GM23248 (cell line): ENCODE measurements around the gene CDIP1. TPM values are rescaled to one million over a fixed set of nuclear protein-coding genes. Genes with fewer than 3 reads are reported as not detected.
A peak's percentile ranks its signal among the peaks of the same experiment; 100 is the strongest.

Experiments used
- DNase-seq: peaks from one replicate; pipeline ENCODE4 v3.0.0-alpha.2; 2015
- H2AFZ ChIP-seq: fragments of 200-600 bp; sonication (generic); 2 replicates; pipeline ENCODE4 v1.6.1; 2016; ENCODE audit warnings: antibody characterized with exemption
- H3F3A ChIP-seq: fragments of 200-600 bp; sonication (generic); 2 replicates; pipeline ENCODE4 v1.6.1; 2016; ENCODE audit warnings: mild to moderate bottlenecking, antibody characterized with exemption, mixed run types; ENCODE audit not compliant: insufficient read depth
- H3K27ac ChIP-seq: fragments of 200-600 bp; sonication (generic); 2 replicates; pipeline ENCODE4 v1.5.1; 2016; ENCODE audit warnings: mild to moderate bottlenecking
- H3K27me3 ChIP-seq: fragments of 200-600 bp; sonication (generic); replicated peaks from 2 replicates; pipeline ENCODE4 v1.6.1; 2016; ENCODE audit warnings: mild to moderate bottlenecking; ENCODE audit not compliant: insufficient read depth
- H3K36me3 ChIP-seq: fragments of 200-600 bp; sonication (generic); 2 replicates; pipeline ENCODE4 v1.6.1; 2016; ENCODE audit warnings: low read depth, mild to moderate bottlenecking
- H3K4me1 ChIP-seq: fragments of 200-600 bp; sonication (generic); 2 replicates; pipeline ENCODE4 v1.6.1; 2016; ENCODE audit warnings: mild to moderate bottlenecking; ENCODE audit not compliant: insufficient read depth
- H3K4me2 ChIP-seq: fragments of 200-600 bp; sonication (generic); one replicate; pipeline ENCODE4 v1.6.1; 2016; ENCODE audit warnings: mild to moderate bottlenecking; ENCODE audit not compliant: unreplicated experiment
- H3K4me3 ChIP-seq: fragments of 200-600 bp; sonication (generic); 2 replicates; pipeline ENCODE4 v1.5.1; 2016; ENCODE audit warnings: mild to moderate bottlenecking
- H3K79me2 ChIP-seq: fragments of 200-600 bp; sonication (generic); 2 replicates; pipeline ENCODE4 v1.6.1; 2016; ENCODE audit warnings: mild to moderate bottlenecking; ENCODE audit not compliant: insufficient read depth
- H3K9ac ChIP-seq: fragments of 200-600 bp; sonication (generic); 2 replicates; pipeline ENCODE4 v1.6.1; 2016; ENCODE audit warnings: mild to moderate bottlenecking
- H3K9me2 ChIP-seq: fragments of 200-600 bp; sonication (generic); 2 replicates; pipeline ENCODE4 v1.6.1; 2016; ENCODE audit warnings: mixed run types, mild to moderate bottlenecking, moderate library complexity; ENCODE audit not compliant: insufficient read depth
- H3K9me3 ChIP-seq: fragments of 200-600 bp; sonication (generic); one replicate; pipeline ENCODE4 v1.6.1; 2017; ENCODE audit warnings: low read depth
- H4K20me1 ChIP-seq: fragments of 200-600 bp; sonication (generic); 2 replicates; pipeline ENCODE4 v1.6.0; 2016; ENCODE audit not compliant: insufficient read depth
- EZH2 ChIP-seq: fragments of 200-600 bp; sonication (generic); IDR thresholded peaks from 2 replicates; pipeline ENCODE4 v1.6.1; 2018; ENCODE audit warnings: antibody characterized with exemption, mild to moderate bottlenecking; ENCODE audit not compliant: insufficient read depth, poor library complexity, severe bottlenecking
- EZH2phosphoT487 ChIP-seq: fragments of 200-600 bp; sonication (generic); IDR thresholded peaks from 2 replicates; pipeline ENCODE4 v1.6.1; 2018; ENCODE audit warnings: antibody characterized with exemption, moderate library complexity, mild to moderate bottlenecking, low read depth; ENCODE audit not compliant: insufficient read depth
- WGBS, 2 experiments: methylation state at CpG; one replicate each; pipeline ENCODE4 v1.1.6; 2015 to 2017; ENCODE audit warnings: low lambda C conversion rate in 2 of 2, low coverage in 1 of 2; ENCODE audit errors: missing lambda C conversion rate in 2 of 2; 5-methylcytosine and 5-hydroxymethylcytosine counted together
- in situ Hi-C: fragments of 300-500 bp; cut with MboI; formaldehyde crosslinking; loops from 2 replicates; pipeline ENCODE4 v1.15.0; 2020
- polyA plus RNA-seq: library from polyadenylated mRNA; unstranded; fragments of >200 nt; fragmentation: Nextera tagmentation; extraction: Ambion mirVana; gene quantifications from 2 replicates; pipeline ENCODE4 v1.2.1, GENCODE V29; 2016
- total RNA-seq: library from RNA; depleted of rRNA; stranded (reverse); fragments of >200 nt; shearing (Covaris generic); gene quantifications from 2 replicates; pipeline ENCODE4 v1.2.3, GENCODE V29; 2014

CDIP1 gene
- total and polyA plus RNA-seq, 2 experiments from 2014 or later, result 14.7 to 17.7 TPM

GRCh38 chr16:4481526-4481925 is 57.0 kb downstream of the CDIP1 start:
- no peak for TF ChIP-seq EZH2phosphoT487
- no peak for TF ChIP-seq EZH2
- 78 to 84% methylated on average over 2 of the region's 2 CpGs for WGBS, 2 experiments
- no peak overlapping the region for H2AFZ ChIP-seq
- H3K79me2 ChIP-seq, result peaks cover 99% of the 10 kb centered on the region
- H3K9me2 ChIP-seq, result no peaks in the 10 kb centered on the region
- H3K36me3 ChIP-seq, result no peaks in the 10 kb centered on the region
- H3K4me3 ChIP-seq, result no peak overlapping the region
- no peak overlapping the region for H3K4me2 ChIP-seq
- H3K27ac ChIP-seq, result no peak overlapping the region
- no peak overlapping the region for H3K9ac ChIP-seq
- H3K27me3 ChIP-seq, result no peaks in the 10 kb centered on the region
- no peaks in the 10 kb centered on the region for H3F3A ChIP-seq
- no peak for DNase-seq
- H3K4me1 ChIP-seq, result peaks cover 12% of the 10 kb centered on the region; the same call in 1 of the 2 replicates
- no peaks in the 10 kb centered on the region for H4K20me1 ChIP-seq
- in situ Hi-C loops, result no loop called here
- H3K9me3 ChIP-seq, result no peaks in the 10 kb centered on the region

GRCh38 chr16:4477966-4478365 is 60.6 kb downstream of the CDIP1 start:
- in situ Hi-C loops, result no loop called here
- WGBS, 2 experiments, result 14 to 18% methylated on average over 2 of the region's 2 CpGs
- Histone ChIP-seq H3K4me1 (peaks cover 17% of the 10 kb centered on the region; the same call in 1 of the 2 replicates), H3K9me2 (no peaks in the 10 kb centered on the region), H3K9me3 (no peaks in the 10 kb centered on the region), H3K27ac (peak overlapping the region; percentile 1; the same call in 1 of the 2 replicates), H3K4me2 (peak overlapping the region; percentile 75), H2AFZ (no peak overlapping the region), H3K36me3 (no peaks in the 10 kb centered on the region), H3K4me3 (no peak overlapping the region), H3K27me3 (no peaks in the 10 kb centered on the region), H4K20me1 (no peaks in the 10 kb centered on the region), H3F3A (no peaks in the 10 kb centered on the region), H3K9ac (no peak overlapping the region), H3K79me2 (peaks cover 66% of the 10 kb centered on the region)
- peak; percentile 78 for DNase-seq
- no peak for TF ChIP-seq EZH2
- no peak for TF ChIP-seq EZH2phosphoT487

- peak within 1 kb of the TSS; percentile 83 for H3K4me3 ChIP-seq
- DNase-seq, result peak; percentile 95
- H3K27ac ChIP-seq, result peak within 1 kb of the TSS; percentile 18
- peak within 1 kb of the TSS; percentile 75 for H3K4me2 ChIP-seq
- H3F3A ChIP-seq, result no peaks in the 10 kb centered on the region
- in situ Hi-C loops, result no loop called here
- no peaks in the 10 kb centered on the region for H3K9me3 ChIP-seq
- peaks cover 48% of the 10 kb centered on the region for H3K79me2 ChIP-seq
- no peak for TF ChIP-seq EZH2phosphoT487
- TF ChIP-seq EZH2, result no peak
- no peaks in the 10 kb centered on the region for H4K20me1 ChIP-seq
- H3K27me3 ChIP-seq, result no peaks in the 10 kb centered on the region
- no peaks in the 10 kb centered on the region for H3K9me2 ChIP-seq
- WGBS, 2 experiments, result 10 to 12% methylated on average over 49 to 57 of the region's 70 CpGs
- peak within 1 kb of the TSS; percentile 83 for H2AFZ ChIP-seq
- peak within 1 kb of the TSS; percentile 77 for H3K9ac ChIP-seq
- H3K4me1 ChIP-seq, result peaks cover 17% of the 10 kb centered on the region; the same call in 1 of the 2 replicates
- no peaks in the 10 kb centered on the region for H3K36me3 ChIP-seq
Measured at GRCh38 chr16:4475880-4476788, 62.4 kb downstream of the CDIP1 start, which contains the start of gene HMOX2. Gene HMOX2 (plus strand): TSS chr16:4476398. CDS start chr16:4505525, 29,127 bp downstream.

DNA sequence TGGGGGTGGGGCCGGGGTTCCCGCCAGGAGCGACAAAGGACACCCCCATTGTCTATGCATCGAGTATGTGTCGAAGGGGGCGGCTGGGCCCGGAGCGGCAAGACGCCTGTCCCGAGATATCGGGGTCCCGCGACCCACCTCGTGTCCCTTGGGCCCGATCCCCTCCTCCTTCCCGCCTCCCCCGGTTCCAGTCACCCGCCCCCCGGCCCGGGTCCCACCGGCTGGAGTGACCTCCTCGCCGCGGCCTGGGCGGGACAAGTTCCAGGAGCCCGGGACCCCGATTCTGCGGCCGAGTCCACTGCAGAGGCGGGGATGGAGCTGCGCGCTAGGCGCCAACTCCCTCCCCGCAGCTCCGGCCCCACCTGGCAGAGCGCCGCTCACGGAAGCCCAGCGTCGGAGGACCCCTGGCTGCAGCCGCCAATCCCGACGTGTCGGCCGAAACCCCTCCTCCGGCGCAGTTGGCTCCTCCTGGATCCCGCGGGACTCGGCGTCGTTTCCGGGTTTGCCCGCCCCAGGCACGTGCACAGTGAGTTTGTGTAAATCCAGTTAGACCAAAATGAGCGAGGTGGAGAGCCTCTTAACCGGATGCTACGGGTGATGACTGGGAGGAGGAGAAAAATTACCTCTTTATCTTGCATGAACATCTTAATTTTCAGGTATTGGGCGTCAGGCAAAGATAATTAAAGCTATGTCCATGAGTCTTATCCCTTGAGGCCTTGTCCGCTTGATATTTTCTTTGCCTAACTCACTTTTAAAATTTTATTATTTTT is 64.2 kb downstream of the CDIP1 start, which contains the start of gene NMRAL1:
TSS of gene NMRAL1 (minus strand) at position 434 of the 770 bp plus-strand sequence. CDS start 493 bp downstream, outside the sequence.
- 5 to 6% methylated on average over 47 to 52 of the region's 60 CpGs for WGBS, 2 experiments
- peaks cover 17% of the 10 kb centered on the region; the same call in 1 of the 2 replicates for H3K4me1 ChIP-seq
- peak within 1 kb of the TSS; percentile 82 for H3K9ac ChIP-seq
- H3K36me3 ChIP-seq, result no peaks in the 10 kb centered on the region
- no peaks in the 10 kb centered on the region for H3K27me3 ChIP-seq
- H3K9me2 ChIP-seq, result no peaks in the 10 kb centered on the region
- peak within 1 kb of the TSS; percentile 65 for H3K4me2 ChIP-seq
- no peaks in the 10 kb centered on the region for H4K20me1 ChIP-seq
- peak; percentile 91 for DNase-seq
- H3K4me3 ChIP-seq, result peak within 1 kb of the TSS; percentile 77
- no peaks in the 10 kb centered on the region for H3F3A ChIP-seq
- in situ Hi-C loops, result no loop called here
- no peak within 1 kb of the TSS for H3K27ac ChIP-seq
- H3K9me3 ChIP-seq, result no peaks in the 10 kb centered on the region
- TF ChIP-seq EZH2, result no peak
- TF ChIP-seq EZH2phosphoT487, result no peak
- H3K79me2 ChIP-seq, result peaks cover 31% of the 10 kb centered on the region
- H2AFZ ChIP-seq, result peak within 1 kb of the TSS; percentile 94
